ENCODE measurements around the gene DDT.
"Not testable (repeated sequence)": the region's sequence is repeated elsewhere in the genome, so short reads cannot be mapped to it uniquely, and the experiment has no call there.

The DDT gene

DNA sequence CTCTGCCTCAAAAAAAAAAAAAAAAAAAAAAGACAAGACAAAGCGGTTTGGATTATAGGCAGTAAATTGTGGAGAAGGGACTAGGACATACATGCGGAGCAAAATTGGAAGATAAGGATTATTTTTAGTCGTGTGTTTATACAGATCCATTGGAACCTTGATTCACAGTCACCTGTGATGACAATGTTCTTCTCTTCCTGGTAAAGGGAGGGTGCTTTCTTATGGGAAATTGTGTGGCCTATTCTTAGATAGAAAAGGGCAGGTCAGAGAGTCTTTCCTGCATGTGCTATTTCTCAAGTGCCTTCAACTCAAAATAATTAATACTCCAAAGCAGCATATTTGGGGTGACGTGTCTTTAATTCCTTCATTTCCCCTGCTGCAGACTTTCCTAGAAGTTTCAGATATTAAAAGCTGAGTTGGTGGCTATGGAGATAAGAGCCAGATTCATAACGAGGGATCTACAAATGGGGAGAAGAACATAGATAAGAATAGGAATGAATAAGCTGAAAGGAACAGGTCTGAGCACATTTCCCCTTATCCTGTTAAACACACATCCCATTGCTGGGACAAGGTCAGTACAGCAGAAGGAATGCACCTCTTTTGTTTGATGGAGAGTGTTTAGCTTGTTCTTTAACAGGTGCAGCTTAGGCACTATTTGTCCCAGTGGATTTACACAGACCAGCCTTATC, 35.8 kb downstream of the DDT start:
- DNase-seq (ENCODE audit: low read depth) = no peak
- TF ChIP-seq, protein P1, sequence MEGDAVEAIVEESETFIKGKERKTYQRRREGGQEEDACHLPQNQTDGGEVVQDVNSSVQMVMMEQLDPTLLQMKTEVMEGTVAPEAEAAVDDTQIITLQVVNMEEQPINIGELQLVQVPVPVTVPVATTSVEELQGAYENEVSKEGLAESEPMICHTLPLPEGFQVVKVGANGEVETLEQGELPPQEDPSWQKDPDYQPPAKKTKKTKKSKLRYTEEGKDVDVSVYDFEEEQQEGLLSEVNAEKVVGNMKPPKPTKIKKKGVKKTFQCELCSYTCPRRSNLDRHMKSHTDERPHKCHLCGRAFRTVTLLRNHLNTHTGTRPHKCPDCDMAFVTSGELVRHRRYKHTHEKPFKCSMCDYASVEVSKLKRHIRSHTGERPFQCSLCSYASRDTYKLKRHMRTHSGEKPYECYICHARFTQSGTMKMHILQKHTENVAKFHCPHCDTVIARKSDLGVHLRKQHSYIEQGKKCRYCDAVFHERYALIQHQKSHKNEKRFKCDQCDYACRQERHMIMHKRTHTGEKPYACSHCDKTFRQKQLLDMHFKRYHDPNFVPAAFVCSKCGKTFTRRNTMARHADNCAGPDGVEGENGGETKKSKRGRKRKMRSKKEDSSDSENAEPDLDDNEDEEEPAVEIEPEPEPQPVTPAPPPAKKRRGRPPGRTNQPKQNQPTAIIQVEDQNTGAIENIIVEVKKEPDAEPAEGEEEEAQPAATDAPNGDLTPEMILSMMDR (IDR thresholded peaks at IDR 0.05; ENCODE audit: control insufficient read depth, insufficient read depth, low read depth, low read length, missing control alignments) = no peak
- H3K4me3 ChIP-seq (ENCODE audit: control insufficient read depth, low read depth, low read length) = no peak overlapping the region

GRCh38 chr22:23926561-23926960, 47.7 kb downstream of the DDT start:
- DNase-seq (ENCODE audit: low read depth) = no peak
- no peak overlapping the region for H3K4me3 ChIP-seq (ENCODE audit: control insufficient read depth, low read depth, low read length)
- TF ChIP-seq, protein P1 (IDR thresholded peaks at IDR 0.05; ENCODE audit: control insufficient read depth, insufficient read depth, low read depth, low read length, missing control alignments) = no peak

DNA sequence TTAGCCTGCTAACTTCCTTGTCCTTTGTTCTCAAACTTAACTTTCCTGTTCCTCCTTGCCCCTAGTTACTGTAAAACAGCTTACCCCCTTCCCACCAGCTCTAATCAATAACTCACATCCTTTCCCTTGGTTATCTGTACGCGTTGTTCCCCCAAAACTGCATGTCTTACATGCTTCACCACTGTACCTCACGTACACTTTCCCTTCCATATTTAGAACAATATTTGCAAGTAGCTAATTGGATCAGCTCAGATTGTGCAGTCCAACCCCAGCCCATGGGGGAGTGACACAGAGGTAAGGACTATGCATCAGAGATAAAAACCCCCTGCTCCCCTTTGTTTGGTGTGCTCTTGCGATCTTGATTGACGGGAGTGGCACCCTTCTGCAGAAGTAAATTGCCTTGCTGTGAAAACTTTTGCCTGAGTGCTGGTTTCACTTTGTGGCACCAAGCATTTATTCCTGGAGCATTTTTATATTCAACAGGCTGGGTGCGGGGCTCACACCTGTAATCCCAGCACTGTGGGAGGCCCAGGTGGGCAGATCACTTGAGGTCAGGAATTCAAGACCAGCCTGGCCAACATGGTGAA, 49.1 kb downstream of the DDT start:
- TF ChIP-seq, protein P1 (IDR thresholded peaks at IDR 0.05; ENCODE audit: control insufficient read depth, insufficient read depth, low read depth, low read length, missing control alignments) = no peak
- no peak for DNase-seq (ENCODE audit: low read depth)
- H3K4me3 ChIP-seq (ENCODE audit: control insufficient read depth, low read depth, low read length) = no peak overlapping the region

DNA sequence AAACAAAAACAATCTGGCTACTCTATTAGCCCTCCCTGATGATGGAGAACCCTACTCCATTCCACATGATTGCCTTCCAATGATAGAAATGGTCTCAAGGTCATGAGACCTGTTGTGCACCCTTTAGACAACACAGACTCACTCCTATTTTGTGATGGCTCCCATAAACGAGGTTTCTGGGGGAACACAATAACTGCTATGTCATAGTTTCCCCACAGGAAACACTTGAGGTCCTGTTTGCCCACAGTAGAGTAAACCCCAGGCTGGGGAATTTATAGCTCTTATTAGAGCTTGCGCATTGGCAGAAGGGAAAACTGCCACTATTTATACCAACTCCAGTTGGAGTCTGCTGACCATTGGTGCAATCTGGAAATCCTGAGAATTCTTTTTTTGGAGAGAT, 51.3 kb downstream of the DDT start:
- TF ChIP-seq, protein P1 (IDR thresholded peaks at IDR 0.05; ENCODE audit: control insufficient read depth, insufficient read depth, low read depth, low read length, missing control alignments) = no peak
- DNase-seq (ENCODE audit: low read depth) = no peak
- no peak overlapping the region for H3K4me3 ChIP-seq (ENCODE audit: control insufficient read depth, low read depth, low read length)

GRCh38 chr22:23921586-23922201, 52.5 kb downstream of the DDT start:
- H3K4me3 ChIP-seq (ENCODE audit: control insufficient read depth, low read depth, low read length); DNase-seq (ENCODE audit: low read depth): not testable (repeated sequence)
